Measurements from ENCODE around the gene CACNA2D2.
A peak's percentile ranks its signal among the peaks of the same experiment; 100 is the strongest.

The CACNA2D2 gene

DNA sequence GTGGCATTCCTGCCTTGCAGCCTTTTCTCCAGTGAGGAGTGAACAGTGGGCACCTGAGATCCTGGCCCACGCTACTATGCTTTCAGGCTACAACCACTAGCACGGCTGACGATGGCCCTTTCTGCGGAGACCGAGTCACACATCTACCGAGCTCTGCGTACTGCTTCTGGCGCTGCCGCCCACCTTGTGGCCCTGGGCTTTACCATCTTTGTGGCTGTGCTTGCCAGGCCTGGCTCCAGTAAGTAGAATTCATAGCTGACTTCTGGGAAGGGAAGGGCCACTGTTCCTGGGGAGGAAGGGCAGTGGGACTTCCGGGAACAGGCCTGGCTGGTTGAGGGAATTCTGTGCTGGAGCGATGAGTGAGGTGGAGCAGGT, 152.1 kb downstream of the CACNA2D2 start:
- Histone ChIP-seq H3K27ac (ENCODE audit: low read length) (no peak overlapping the region), H3F3A (ENCODE audit: insufficient read depth, low read length) (0 out of 2 replicates have a peak, but pooled peaks cover 8% of the 10 kb centered on the region), H3K9me2 (replicated peaks; ENCODE audit: insufficient read depth, low read length) (no peaks in the 10 kb centered on the region), H3K27me3 (replicated peaks; ENCODE audit: insufficient read depth, low read length) (no peaks in the 10 kb centered on the region), H2AFZ (ENCODE audit: low read length) (peak overlapping the region; percentile 87; the same call in 1 of the 2 replicates), H3K4me1 (ENCODE audit: low read length) (peaks cover 18% of the 10 kb centered on the region), H3K9me3 (replicated peaks; ENCODE audit: insufficient read depth, low read length) (no peaks in the 10 kb centered on the region), H3K79me2 (ENCODE audit: low read length) (peaks cover 65% of the 10 kb centered on the region), H3K4me2 (ENCODE audit: low read depth, low read length) (peak overlapping the region; percentile 99), H4K20me1 (ENCODE audit: insufficient read depth, low read length) (no peaks in the 10 kb centered on the region), H3K36me3 (replicated peaks; ENCODE audit: insufficient read depth, low read length) (peaks cover 4% of the 10 kb centered on the region; the same call in 1 of the 2 replicates), H3K9ac (ENCODE audit: low read length) (peak overlapping the region; percentile 82), H3K4me3 (ENCODE audit: low read length) (peak overlapping the region; percentile 81)
- no peak for TF ChIP-seq EZH2phosphoT487 (IDR thresholded peaks at IDR 0.05; ENCODE audit: low read length)
- TF ChIP-seq, protein P1, sequence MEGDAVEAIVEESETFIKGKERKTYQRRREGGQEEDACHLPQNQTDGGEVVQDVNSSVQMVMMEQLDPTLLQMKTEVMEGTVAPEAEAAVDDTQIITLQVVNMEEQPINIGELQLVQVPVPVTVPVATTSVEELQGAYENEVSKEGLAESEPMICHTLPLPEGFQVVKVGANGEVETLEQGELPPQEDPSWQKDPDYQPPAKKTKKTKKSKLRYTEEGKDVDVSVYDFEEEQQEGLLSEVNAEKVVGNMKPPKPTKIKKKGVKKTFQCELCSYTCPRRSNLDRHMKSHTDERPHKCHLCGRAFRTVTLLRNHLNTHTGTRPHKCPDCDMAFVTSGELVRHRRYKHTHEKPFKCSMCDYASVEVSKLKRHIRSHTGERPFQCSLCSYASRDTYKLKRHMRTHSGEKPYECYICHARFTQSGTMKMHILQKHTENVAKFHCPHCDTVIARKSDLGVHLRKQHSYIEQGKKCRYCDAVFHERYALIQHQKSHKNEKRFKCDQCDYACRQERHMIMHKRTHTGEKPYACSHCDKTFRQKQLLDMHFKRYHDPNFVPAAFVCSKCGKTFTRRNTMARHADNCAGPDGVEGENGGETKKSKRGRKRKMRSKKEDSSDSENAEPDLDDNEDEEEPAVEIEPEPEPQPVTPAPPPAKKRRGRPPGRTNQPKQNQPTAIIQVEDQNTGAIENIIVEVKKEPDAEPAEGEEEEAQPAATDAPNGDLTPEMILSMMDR (IDR thresholded peaks at IDR 0.05; ENCODE audit: low read length) = no peak
- no peak for TF ChIP-seq EZH2 (optimal IDR thresholded peaks at IDR 0.05; ENCODE audit: low read depth, low read length)
- DNase-seq = no peak

DNA sequence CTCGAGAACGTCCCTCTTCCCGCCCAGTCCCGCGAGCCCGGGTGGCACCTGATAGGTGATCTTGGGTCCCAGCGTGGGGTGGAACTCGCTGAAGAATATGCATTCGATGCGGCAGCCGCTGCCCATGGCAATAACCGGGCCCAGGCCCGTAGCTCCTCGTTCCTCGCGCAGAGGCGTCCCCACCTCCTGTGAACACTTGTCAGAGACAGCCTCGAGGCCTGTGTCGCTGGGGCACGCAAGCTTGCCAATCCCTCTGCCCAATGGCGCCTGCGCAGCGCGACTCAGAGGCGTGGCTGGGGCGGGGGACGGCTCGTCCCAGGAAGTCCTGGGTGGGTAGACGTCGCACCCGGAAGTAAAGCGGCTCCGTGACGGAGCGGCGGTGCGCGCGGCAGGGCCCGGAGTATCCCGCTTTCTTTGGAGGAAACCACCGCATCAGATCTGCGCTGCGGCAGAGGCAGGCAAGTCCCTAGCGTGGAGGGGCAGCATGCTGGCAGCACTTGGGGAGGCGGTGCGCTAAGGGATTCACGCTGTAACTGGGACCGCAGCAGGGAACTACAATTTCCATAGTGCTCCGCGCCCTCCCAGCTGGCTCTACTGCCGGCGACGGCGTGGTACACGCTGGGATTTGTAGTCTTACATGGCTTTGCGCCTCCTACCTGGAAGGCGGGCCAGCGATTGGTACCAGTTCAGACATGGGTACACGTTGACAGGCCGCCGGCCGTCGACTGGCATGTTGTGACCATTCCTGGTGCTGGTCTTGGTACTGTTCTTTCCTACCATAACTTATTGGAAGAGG, 152.7 kb downstream of the CACNA2D2 start, which contains the start of the genes CYB561D2 and NPRL2:
CYB561D2 (plus strand) TSS at position 336 of the 796 bp plus-strand sequence. CDS start 572 bp downstream, outside the sequence.
NPRL2 (minus strand) TSS at position 249 of the 796 bp plus-strand sequence; CDS start at position 126, 123 bp downstream.
- H3F3A ChIP-seq (ENCODE audit: insufficient read depth, low read length) = 0 out of 2 replicates have a peak, but pooled peaks cover 8% of the 10 kb centered on the region
- H3K4me3 ChIP-seq (ENCODE audit: low read length) = peak within 1 kb of the TSS; percentile 81
- peaks cover 19% of the 10 kb centered on the region; the same call in 1 of the 2 replicates for H3K4me1 ChIP-seq (ENCODE audit: low read length)
- peak within 1 kb of the TSS; percentile 99 for H3K4me2 ChIP-seq (ENCODE audit: low read depth, low read length)
- peaks cover 59% of the 10 kb centered on the region for H3K79me2 ChIP-seq (ENCODE audit: low read length)
- H3K27me3 ChIP-seq (replicated peaks; ENCODE audit: insufficient read depth, low read length) = no peaks in the 10 kb centered on the region
- no peaks in the 10 kb centered on the region for H3K9me2 ChIP-seq (replicated peaks; ENCODE audit: insufficient read depth, low read length)
- peak within 1 kb of the TSS; percentile 87 for H2AFZ ChIP-seq (ENCODE audit: low read length)
- peak; percentile 98 for DNase-seq
- peaks cover 1% of the 10 kb centered on the region; the same call in 1 of the 2 replicates for H3K36me3 ChIP-seq (replicated peaks; ENCODE audit: insufficient read depth, low read length)
- H3K9me3 ChIP-seq (replicated peaks; ENCODE audit: insufficient read depth, low read length) = no peaks in the 10 kb centered on the region
- H4K20me1 ChIP-seq (ENCODE audit: insufficient read depth, low read length) = no peaks in the 10 kb centered on the region
- H3K27ac ChIP-seq (ENCODE audit: low read length) = peak within 1 kb of the TSS; percentile 74
- TF ChIP-seq EZH2 (optimal IDR thresholded peaks at IDR 0.05; ENCODE audit: low read depth, low read length) (no peak), EZH2phosphoT487 (IDR thresholded peaks at IDR 0.05; ENCODE audit: low read length) (no peak)
- TF ChIP-seq, protein P1 (IDR thresholded peaks at IDR 0.05; ENCODE audit: low read length) = no peak
- H3K9ac ChIP-seq (ENCODE audit: low read length) = peak within 1 kb of the TSS; percentile 82

DNA sequence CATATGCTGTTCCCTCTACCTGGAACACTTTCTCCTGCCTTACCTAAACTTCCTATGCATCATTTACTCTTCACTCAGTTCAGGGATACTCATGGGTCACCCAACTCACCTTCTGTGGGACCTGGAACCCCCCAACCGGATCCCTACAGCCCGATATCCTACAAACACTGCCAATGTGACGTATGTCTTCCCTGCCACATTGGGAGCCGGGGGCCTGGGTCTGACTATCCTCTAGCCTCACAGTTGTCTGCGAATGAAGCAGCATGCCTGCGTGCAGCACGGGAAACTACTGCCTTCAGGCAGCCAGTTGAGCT, 153.3 kb downstream of the CACNA2D2 start:
- peak overlapping the region; percentile 82 for H3K9ac ChIP-seq (ENCODE audit: low read length)
- H3K27me3 ChIP-seq (replicated peaks; ENCODE audit: insufficient read depth, low read length) = no peaks in the 10 kb centered on the region
- no peaks in the 10 kb centered on the region for H3K9me3 ChIP-seq (replicated peaks; ENCODE audit: insufficient read depth, low read length)
- DNase-seq = no peak
- H3K36me3 ChIP-seq (replicated peaks; ENCODE audit: insufficient read depth, low read length) = no peaks in the 10 kb centered on the region
- H4K20me1 ChIP-seq (ENCODE audit: insufficient read depth, low read length) = no peaks in the 10 kb centered on the region
- H3F3A ChIP-seq (ENCODE audit: insufficient read depth, low read length) = 0 out of 2 replicates have a peak, but pooled peaks cover 8% of the 10 kb centered on the region
- H3K27ac ChIP-seq (ENCODE audit: low read length) = peak overlapping the region; percentile 74; the same call in 1 of the 2 replicates
- H3K4me3 ChIP-seq (ENCODE audit: low read length) = peak overlapping the region; percentile 81
- peak overlapping the region; percentile 99 for H3K4me2 ChIP-seq (ENCODE audit: low read depth, low read length)
- TF ChIP-seq, protein P1 (IDR thresholded peaks at IDR 0.05; ENCODE audit: low read length) = no peak
- no peak for TF ChIP-seq EZH2 (optimal IDR thresholded peaks at IDR 0.05; ENCODE audit: low read depth, low read length)
- H3K79me2 ChIP-seq (ENCODE audit: low read length) = peaks cover 53% of the 10 kb centered on the region
- H2AFZ ChIP-seq (ENCODE audit: low read length) = peak overlapping the region; percentile 87
- no peaks in the 10 kb centered on the region for H3K9me2 ChIP-seq (replicated peaks; ENCODE audit: insufficient read depth, low read length)
- H3K4me1 ChIP-seq (ENCODE audit: low read length) = peaks cover 21% of the 10 kb centered on the region; the same call in 1 of the 2 replicates
